Hepatocyte (in vitro differentiated cells): ENCODE data around the gene TMEM11. TPM values are rescaled to one million over a fixed set of nuclear protein-coding genes. Genes with fewer than 3 reads are reported as not detected.

Experiments used
- DNase-seq: peaks from one replicate; pipeline ENCODE4 v3.0.0-alpha.2; 2016; ENCODE audit warnings: low spot score
- H2AFZ ChIP-seq: fragments of 200-600 bp; sonication (generic); 2 replicates; pipeline ENCODE4 v1.6.0; 2016; ENCODE audit warnings: antibody characterized with exemption, mild to moderate bottlenecking
- H3K27ac ChIP-seq: fragments of 200-600 bp; sonication (generic); 2 replicates; pipeline ENCODE4 v1.5.1; 2016; ENCODE audit warnings: mild to moderate bottlenecking
- H3K27me3 ChIP-seq: fragments of 200-600 bp; sonication (generic); 2 replicates; pipeline ENCODE4 v1.6.1; 2016
- H3K36me3 ChIP-seq: fragments of 200-600 bp; sonication (generic); replicated peaks from 2 replicates; pipeline ENCODE4 v1.5.1; 2016; ENCODE audit warnings: low read depth; ENCODE audit not compliant: insufficient read depth
- H3K4me1 ChIP-seq: fragments of 200-600 bp; sonication (generic); 2 replicates; pipeline ENCODE4 v1.5.1; 2016; ENCODE audit warnings: mild to moderate bottlenecking, moderate library complexity; ENCODE audit not compliant: insufficient read depth
- H3K4me2 ChIP-seq: fragments of 200-600 bp; sonication (generic); 2 replicates; pipeline ENCODE4 v1.6.0; 2016
- H3K4me3 ChIP-seq: fragments of 200-600 bp; sonication (generic); 2 replicates; pipeline ENCODE4 v1.5.1; 2016; ENCODE audit warnings: mild to moderate bottlenecking
- H3K79me2 ChIP-seq: fragments of 200-600 bp; sonication (generic); 2 replicates; pipeline ENCODE4 v1.6.0; 2017; ENCODE audit warnings: mild to moderate bottlenecking
- H3K9me2 ChIP-seq: fragments of 200-600 bp; sonication (generic); replicated peaks from 2 replicates; pipeline ENCODE4 v1.6.0; 2017; ENCODE audit warnings: mild to moderate bottlenecking; ENCODE audit not compliant: insufficient read depth
- H3K9me3 ChIP-seq: fragments of 200-600 bp; sonication (generic); 2 replicates; pipeline ENCODE4 v1.5.1; 2016; ENCODE audit warnings: low read depth, mild to moderate bottlenecking
- H4K20me1 ChIP-seq: fragments of 200-600 bp; sonication (generic); 2 replicates; pipeline ENCODE4 v1.6.0; 2016; ENCODE audit warnings: mild to moderate bottlenecking; ENCODE audit not compliant: insufficient read depth, poor library complexity, severe bottlenecking
- CTCF ChIP-seq: fragments of 200-600 bp; sonication (generic); IDR thresholded peaks from 2 replicates; pipeline ENCODE4 v1.5.1; 2016; ENCODE audit warnings: antibody characterized with exemption, mild to moderate bottlenecking; ENCODE audit not compliant: poor library complexity
- EZH2 ChIP-seq: fragments of 200-600 bp; sonication (generic); IDR thresholded peaks from 2 replicates; pipeline ENCODE4 v1.6.1; 2016; ENCODE audit warnings: antibody characterized with exemption, mild to moderate bottlenecking, borderline replicate concordance
- EZH2phosphoT487 ChIP-seq: fragments of 200-600 bp; sonication (generic); IDR thresholded peaks from one replicate; pipeline ENCODE4 v1.6.1; 2018; ENCODE audit warnings: antibody characterized with exemption, mild to moderate bottlenecking, low read depth, moderate library complexity; ENCODE audit not compliant: unreplicated experiment, severe bottlenecking
- WGBS: methylation state at CpG from one replicate; pipeline ENCODE4 v1.1.6; 2016; ENCODE audit warnings: low lambda C conversion rate; ENCODE audit errors: missing lambda C conversion rate; 5-methylcytosine and 5-hydroxymethylcytosine counted together
- polyA plus RNA-seq: library from polyadenylated mRNA; unstranded; fragments of >200 nt; fragmentation: Nextera tagmentation; extraction: Ambion mirVana; gene quantifications from 2 replicates; pipeline ENCODE4 v1.2.1, GENCODE V29; 2016
- total RNA-seq: library from RNA; depleted of rRNA; stranded (reverse); fragments of >200 nt; gene quantifications from 2 replicates; pipeline ENCODE4 v1.2.3, GENCODE V29; 2014

Gene TMEM11
- total and polyA plus RNA-seq, 2 experiments from 2014 or later: 21.6 to 78.1 TPM

GRCh38 chr17:21252289-21252795, 38.4 kb upstream of the TMEM11 start:
- H2AFZ ChIP-seq: no peak overlapping the region
- H3K36me3 ChIP-seq: no peaks in the 10 kb centered on the region
- peaks cover 4% of the 10 kb centered on the region for H3K4me1 ChIP-seq
- H3K4me3 ChIP-seq: peak overlapping the region; percentile 52
- H4K20me1 ChIP-seq: no peaks in the 10 kb centered on the region
- TF ChIP-seq CTCF: no peak
- TF ChIP-seq EZH2phosphoT487: no peak
- no peak for TF ChIP-seq EZH2
- H3K9me3 ChIP-seq: no peaks in the 10 kb centered on the region
- peak overlapping the region; percentile 97 for H3K4me2 ChIP-seq
- peak overlapping the region; percentile 40 for H3K27ac ChIP-seq
- 15% methylated on average over 11 of the region's 12 CpGs for WGBS
- no peaks in the 10 kb centered on the region for H3K9me2 ChIP-seq
- no peaks in the 10 kb centered on the region for H3K27me3 ChIP-seq
- DNase-seq: no peak
- peaks cover 3% of the 10 kb centered on the region for H3K79me2 ChIP-seq

DNA sequence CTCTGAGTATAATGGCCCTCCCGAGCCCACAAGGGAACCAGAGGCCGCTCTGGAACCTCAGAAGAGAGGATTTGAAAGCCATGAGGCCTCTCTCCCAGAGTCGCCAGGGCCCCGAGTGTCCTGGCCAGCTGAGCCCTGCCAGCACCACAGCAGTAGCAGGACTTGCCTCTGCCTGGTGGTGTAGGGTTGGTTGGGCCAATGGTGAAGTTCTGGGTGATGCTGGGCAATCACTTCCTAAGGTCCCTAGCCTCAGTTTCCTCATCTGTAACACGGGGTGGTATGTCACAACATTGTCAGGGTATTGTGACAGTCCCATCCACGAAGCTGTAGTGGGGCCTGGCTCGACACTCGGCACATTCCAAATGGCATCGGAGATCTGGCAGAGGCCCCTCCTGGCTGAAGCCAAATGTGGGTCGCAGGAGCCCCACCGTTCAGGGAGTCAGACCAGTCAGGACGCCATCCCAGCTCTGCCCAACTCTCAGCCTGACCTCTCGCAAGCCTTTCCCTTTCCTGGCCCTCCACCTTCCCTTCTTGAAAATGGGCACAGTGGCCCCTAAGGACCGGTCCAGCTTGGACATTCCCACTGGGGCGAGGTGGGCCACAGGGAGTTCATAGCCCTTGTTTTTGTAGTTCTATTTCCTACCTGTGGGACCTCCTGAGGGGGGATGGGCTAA, 37.5 kb upstream of the TMEM11 start:
- H2AFZ ChIP-seq: no peak overlapping the region
- H3K79me2 ChIP-seq: peaks cover 3% of the 10 kb centered on the region
- H3K27me3 ChIP-seq: no peaks in the 10 kb centered on the region
- no peaks in the 10 kb centered on the region for H4K20me1 ChIP-seq
- 92% methylated on average over 15 of the region's 15 CpGs for WGBS
- H3K4me3 ChIP-seq: no peak overlapping the region
- H3K36me3 ChIP-seq: no peaks in the 10 kb centered on the region
- peaks cover 4% of the 10 kb centered on the region for H3K4me1 ChIP-seq
- H3K9me2 ChIP-seq: no peaks in the 10 kb centered on the region
- DNase-seq: no peak
- H3K27ac ChIP-seq: no peak overlapping the region
- H3K9me3 ChIP-seq: no peaks in the 10 kb centered on the region
- peak overlapping the region; percentile 97 for H3K4me2 ChIP-seq
- TF ChIP-seq EZH2 (no peak), CTCF (no peak)

DNA sequence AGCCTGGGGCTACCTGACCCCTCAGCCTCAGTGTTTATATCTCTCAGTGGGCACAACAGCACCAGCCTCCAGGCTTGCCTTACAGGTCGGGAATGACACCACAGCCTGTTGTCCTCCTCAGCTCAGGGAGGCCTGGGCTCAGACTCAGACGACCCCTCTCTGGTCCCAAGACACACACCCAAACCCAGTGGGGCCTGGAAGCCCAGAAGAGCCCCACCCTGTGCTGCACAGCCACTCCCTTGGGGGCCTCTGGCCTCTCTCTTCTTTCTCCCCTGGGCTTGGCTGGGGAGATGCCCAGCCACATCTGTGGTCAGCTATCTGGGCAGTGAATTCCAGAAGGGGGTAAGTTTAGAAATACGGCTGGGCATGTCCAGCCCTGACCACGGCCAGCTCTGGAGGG, 36.9 kb upstream of the TMEM11 start:
- no peak overlapping the region for H3K4me3 ChIP-seq
- H3K4me2 ChIP-seq: no peak overlapping the region
- peaks cover 4% of the 10 kb centered on the region for H3K4me1 ChIP-seq
- no peak overlapping the region for H3K27ac ChIP-seq
- no peaks in the 10 kb centered on the region for H3K36me3 ChIP-seq
- TF ChIP-seq CTCF (no peak), EZH2phosphoT487 (no peak), EZH2 (no peak)
- WGBS: 77% methylated on average over 4 of the region's 4 CpGs
- H2AFZ ChIP-seq: no peak overlapping the region
- H4K20me1 ChIP-seq: no peaks in the 10 kb centered on the region
- no peak for DNase-seq
- no peaks in the 10 kb centered on the region for H3K9me2 ChIP-seq
- no peaks in the 10 kb centered on the region for H3K27me3 ChIP-seq
- peaks cover 3% of the 10 kb centered on the region for H3K79me2 ChIP-seq
- no peaks in the 10 kb centered on the region for H3K9me3 ChIP-seq
